ENCODE data around the gene APOC3. TPM values are rescaled to one million over a fixed set of nuclear protein-coding genes. Genes with fewer than 3 reads are reported as not detected.

APOC3 gene
- total RNA-seq, 1 donor from 2014 or later = not detected

DNA sequence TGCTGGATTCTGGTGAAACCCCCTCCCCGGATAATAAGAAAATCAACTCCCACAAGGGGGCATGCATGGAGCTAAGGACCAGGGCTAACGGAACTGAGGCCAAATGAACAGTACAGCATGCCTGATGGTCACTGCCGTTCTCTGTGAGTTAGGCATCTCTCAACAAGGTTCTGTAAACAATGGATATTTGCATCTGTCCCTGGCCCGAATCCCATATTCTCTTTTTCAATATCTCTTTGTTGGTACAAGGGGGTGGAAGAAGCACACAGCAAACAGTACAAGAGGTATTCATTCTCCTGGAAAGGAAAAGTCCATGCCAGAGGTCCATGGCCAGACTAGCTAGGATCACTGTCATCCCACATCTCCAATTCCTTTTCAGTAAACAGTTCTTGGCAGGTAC is 39.9 kb downstream of the APOC3 start:
- DNase-seq (ENCODE audit: low spot score) = no peak

DNA sequence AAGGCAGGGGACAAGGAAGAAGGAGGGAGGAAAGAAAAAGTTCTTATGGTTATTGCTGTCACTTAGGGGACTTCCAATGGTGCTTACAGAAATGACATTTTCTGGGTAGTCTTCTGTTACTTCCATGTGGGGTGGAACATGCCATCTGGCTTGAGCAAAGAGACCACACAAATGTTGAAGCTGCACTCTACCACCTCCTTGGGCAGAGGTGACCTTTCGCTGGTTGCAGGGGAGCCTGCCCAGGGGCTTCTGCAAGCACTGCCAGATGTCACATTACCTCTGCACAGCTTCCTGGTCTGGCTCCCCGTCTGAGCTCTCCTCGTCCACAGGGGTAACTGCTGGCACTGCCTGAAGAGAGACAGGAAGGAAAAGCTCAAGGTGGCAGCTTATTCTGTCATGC is 40.3 kb downstream of the APOC3 start:
- Mint-ChIP-seq H3K4me3 (ENCODE audit: unreplicated experiment) (no peak overlapping the region), H3K36me3 (ENCODE audit: low read depth, unreplicated experiment) (peaks cover 12% of the 10 kb centered on the region), H3K4me1 (ENCODE audit: unreplicated experiment) (peaks cover 7% of the 10 kb centered on the region), H3K27me3 (ENCODE audit: unreplicated experiment) (no peaks in the 10 kb centered on the region), H3K9me3 (ENCODE audit: unreplicated experiment) (no peaks in the 10 kb centered on the region), H3K27ac (ENCODE audit: unreplicated experiment) (no peak overlapping the region)
- no peak for TF ChIP-seq CTCF (IDR thresholded peaks at IDR 0.05; ENCODE audit: unreplicated experiment)
- no peak for DNase-seq (ENCODE audit: low spot score)

More for the DNA sequence above, 39.9 kb downstream of the APOC3 start:
- TF ChIP-seq CTCF (IDR thresholded peaks at IDR 0.05; ENCODE audit: unreplicated experiment) = no peak
- Mint-ChIP-seq H3K9me3 (ENCODE audit: unreplicated experiment) (no peaks in the 10 kb centered on the region), H3K36me3 (ENCODE audit: low read depth, unreplicated experiment) (peaks cover 12% of the 10 kb centered on the region), H3K27me3 (ENCODE audit: unreplicated experiment) (no peaks in the 10 kb centered on the region), H3K27ac (ENCODE audit: unreplicated experiment) (no peak overlapping the region), H3K4me1 (ENCODE audit: unreplicated experiment) (peaks cover 7% of the 10 kb centered on the region), H3K4me3 (ENCODE audit: unreplicated experiment) (no peak overlapping the region)

- H3K27ac Mint-ChIP-seq (ENCODE audit: unreplicated experiment) = no peak overlapping the region
- no peaks in the 10 kb centered on the region for H3K27me3 Mint-ChIP-seq (ENCODE audit: unreplicated experiment)
- peaks cover 8% of the 10 kb centered on the region for H3K36me3 Mint-ChIP-seq (ENCODE audit: low read depth, unreplicated experiment)
- no peak for TF ChIP-seq CTCF (IDR thresholded peaks at IDR 0.05; ENCODE audit: unreplicated experiment)
- H3K4me1 Mint-ChIP-seq (ENCODE audit: unreplicated experiment) = peaks cover 8% of the 10 kb centered on the region
- no peak for DNase-seq (ENCODE audit: low spot score)
- H3K4me3 Mint-ChIP-seq (ENCODE audit: unreplicated experiment) = no peak overlapping the region
- H3K9me3 Mint-ChIP-seq (ENCODE audit: unreplicated experiment) = no peaks in the 10 kb centered on the region
Measured at GRCh38 chr11:116871248-116871647, 41.5 kb downstream of the APOC3 start.

DNA sequence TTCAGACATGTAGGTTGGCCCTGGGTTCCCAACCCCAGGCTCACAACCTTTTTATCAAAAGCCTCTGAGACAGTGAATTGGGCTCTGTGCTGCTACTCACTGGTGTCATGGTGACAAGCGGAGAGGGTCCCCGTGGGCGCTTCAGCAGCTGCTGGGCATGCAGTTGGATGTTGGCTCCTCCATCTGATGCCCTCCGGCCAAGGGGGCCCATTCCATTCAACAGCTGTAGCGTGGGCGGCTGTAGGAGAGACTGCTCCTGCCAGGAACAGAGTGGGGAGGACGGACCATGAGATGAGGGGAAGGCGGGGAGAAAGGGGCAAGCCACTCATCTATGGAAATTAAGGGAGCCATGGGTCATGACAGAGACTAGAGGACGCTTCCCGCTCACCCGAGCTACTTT is 43.7 kb downstream of the APOC3 start:
- Mint-ChIP-seq H3K4me1 (ENCODE audit: unreplicated experiment) (peaks cover 10% of the 10 kb centered on the region), H3K27ac (ENCODE audit: unreplicated experiment) (no peak overlapping the region), H3K4me3 (ENCODE audit: unreplicated experiment) (no peak overlapping the region), H3K9me3 (ENCODE audit: unreplicated experiment) (no peaks in the 10 kb centered on the region), H3K27me3 (ENCODE audit: unreplicated experiment) (no peaks in the 10 kb centered on the region), H3K36me3 (ENCODE audit: low read depth, unreplicated experiment) (peaks cover 5% of the 10 kb centered on the region)
- no peak for TF ChIP-seq CTCF (IDR thresholded peaks at IDR 0.05; ENCODE audit: unreplicated experiment)
- no peak for DNase-seq (ENCODE audit: low spot score)

GRCh38 chr11:116874251-116874650 is 44.5 kb downstream of the APOC3 start:
- Mint-ChIP-seq H3K36me3 (ENCODE audit: low read depth, unreplicated experiment) (peaks cover 5% of the 10 kb centered on the region), H3K27me3 (ENCODE audit: unreplicated experiment) (no peaks in the 10 kb centered on the region), H3K4me3 (ENCODE audit: unreplicated experiment) (no peak overlapping the region), H3K9me3 (ENCODE audit: unreplicated experiment) (no peaks in the 10 kb centered on the region), H3K4me1 (ENCODE audit: unreplicated experiment) (peaks cover 10% of the 10 kb centered on the region), H3K27ac (ENCODE audit: unreplicated experiment) (no peak overlapping the region)
- DNase-seq (ENCODE audit: low spot score) = no peak
- no peak for TF ChIP-seq CTCF (IDR thresholded peaks at IDR 0.05; ENCODE audit: unreplicated experiment)

All from endothelial cell (in vitro differentiated cells).